RPMI8226 (cell line): ENCODE measurements around the gene CLHC1.
"Not testable (repeated sequence)": the region's sequence is repeated elsewhere in the genome, so short reads cannot be mapped to it uniquely, and the experiment has no call there.

ENCODE experiments used
- DNase-seq: peaks from one replicate; pipeline ENCODE4 v3.0.0-alpha.2; 2015

Gene CLHC1

GRCh38 chr2:55133467-55134315, 98.4 kb downstream of the CLHC1 start:
- no peak for DNase-seq

DNA sequence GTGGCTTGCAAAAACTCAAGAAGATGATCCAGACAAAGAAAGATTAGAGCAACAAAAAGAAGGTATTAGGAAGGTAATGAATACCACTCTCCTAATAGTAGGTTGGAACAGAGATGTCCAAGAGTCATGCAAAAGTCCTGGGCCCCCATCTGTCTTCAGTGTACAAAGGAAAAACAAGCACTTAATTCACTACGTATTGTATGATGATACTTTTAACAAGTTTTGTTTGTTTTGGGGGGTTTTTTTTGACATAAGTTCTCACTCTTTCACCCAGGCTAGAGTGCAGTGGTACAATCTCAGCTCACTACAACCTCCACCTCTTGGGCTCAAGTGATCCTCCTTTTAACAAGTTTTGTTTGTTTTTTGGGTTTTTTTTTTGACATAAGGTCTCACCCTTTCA, 101.2 kb downstream of the CLHC1 start:
- DNase-seq: no peak

DNA sequence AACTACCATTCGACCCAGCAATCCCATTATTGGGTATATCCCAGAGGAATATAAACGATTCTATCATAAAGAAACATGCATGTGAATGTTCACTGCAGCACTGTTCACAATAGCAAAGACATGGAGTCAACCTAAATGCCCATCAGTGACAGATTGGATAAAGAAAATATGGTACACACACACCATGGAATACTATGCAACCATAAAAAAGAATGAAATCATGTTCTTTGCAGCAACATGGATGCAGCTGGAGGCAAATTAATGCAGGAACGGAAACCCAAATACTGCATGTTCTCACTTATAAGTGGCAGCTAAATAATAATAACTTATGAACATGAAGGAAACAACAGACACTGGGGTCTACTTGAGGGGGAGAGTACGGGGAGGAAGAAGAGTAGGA, 105.5 kb downstream of the CLHC1 start:
- not testable (repeated sequence) for DNase-seq
